Psoas muscle (tissue), 8 donors: Measurements from ENCODE around the gene PMEPA1. TPM values are rescaled to one million over a fixed set of nuclear protein-coding genes. Genes with fewer than 3 reads are reported as not detected.

ENCODE experiments used
- ATAC-seq, 4 donors: fragments of 200-7000 bp; cut with Tn5 transposase; one replicate each; pipeline ENCODE4 v1.9.1; 2020; ENCODE audit warnings: moderate library complexity in 3 of 4, mild to moderate bottlenecking in 2 of 4
- DNase-seq, 2 donors: peaks; one replicate each; pipeline ENCODE4 v3.0.0-alpha.2; 2020
- H3K27ac ChIP-seq: fragments of 200-600 bp; one replicate; pipeline ENCODE4 v1.8.0; 2022
- H3K27me3 ChIP-seq, 3 donors: fragments of 200-600 bp in 1 of 3; one replicate each; pipeline versions ENCODE4 v1.6.1 to v1.8.0; 2013 to 2022; ENCODE audit warnings: low read length in 2 of 3, mild to moderate bottlenecking in 2 of 3, moderate library complexity in 1 of 3; ENCODE audit not compliant: insufficient read depth in 3 of 3
- H3K36me3 ChIP-seq, 2 donors: fragments of 200-600 bp in 1 of 2; one replicate each; pipeline versions ENCODE4 v1.6.1 to v1.8.0; 2013 to 2022; ENCODE audit warnings: low read depth in 1 of 2, mild to moderate bottlenecking in 1 of 2, moderate library complexity in 1 of 2; ENCODE audit not compliant: insufficient read depth in 1 of 2
- H3K4me1 ChIP-seq: fragments of 200-600 bp; one replicate; pipeline ENCODE4 v1.8.0; 2022
- H3K4me3 ChIP-seq: fragments of 200-600 bp; one replicate; pipeline ENCODE4 v1.8.0; 2022; ENCODE audit warnings: mild to moderate bottlenecking
- H3K9me3 ChIP-seq: fragments of 200-600 bp; one replicate; pipeline ENCODE4 v1.8.0; 2022
- WGBS, 3 donors: extraction: QIAGEN DNeasy Blood & Tissue Kit; methylation state at CpG; one replicate each; pipeline versions ENCODE4 v1.1.6 to v1.1.7; 2013; 5-methylcytosine and 5-hydroxymethylcytosine counted together
- intact Hi-C, 2 donors: fragments of 100-400 bp; cut with DNase I; formaldehyde crosslinking; loops; one replicate each; pipeline versions ENCODE4 v1.11.0 to v1.14.2; 2022
- long read RNA-seq, 2 donors: library from polyadenylated mRNA; unstranded; transcript quantifications; one replicate each; pipeline ENCODE4 v2.0.0, GENCODE V29; 2021
- polyA plus RNA-seq, 3 donors: library from polyadenylated mRNA; stranded (reverse); fragments of 200-250 nt; gene quantifications; one replicate each; pipeline ENCODE4 v1.2.3, GENCODE V29; 2013
- total RNA-seq, 4 donors: library from RNA; stranded (reverse); fragmentation: NEBNext Ultra II Directional in 2 of 4; extraction: Animal tissue kit (Norgen Biotek cat#: 25700) in 2 of 4; gene quantifications; one replicate each; pipeline versions ENCODE4 v1.2.1 to v1.2.4, GENCODE V29; 2021 to 2023
- TF ChIP-seq, protein P1 (sequence below): fragments of 200-600 bp; IDR thresholded peaks from one replicate; pipeline ENCODE4 v1.8.0; 2022; ENCODE audit warnings: antibody characterized with exemption
- donor health status: healthy with polysubstance abuse.
- donor health status: DM: no; HTN: no; CAD: no; lungs with moderate emphysema.
- donor health status: Bipolar disorder and iron deficiency.
- donor health status: healthy.
- donor health status: DM: yes; HTN: yes; CAD: no.
- donor health status: DM: no; HTN: no; CAD: no.
- donor health status: DM: no; HTN: no; CAD: no.
- donor health status: DM: yes; HTN: yes; CAD: no.

Gene PMEPA1, protein sequence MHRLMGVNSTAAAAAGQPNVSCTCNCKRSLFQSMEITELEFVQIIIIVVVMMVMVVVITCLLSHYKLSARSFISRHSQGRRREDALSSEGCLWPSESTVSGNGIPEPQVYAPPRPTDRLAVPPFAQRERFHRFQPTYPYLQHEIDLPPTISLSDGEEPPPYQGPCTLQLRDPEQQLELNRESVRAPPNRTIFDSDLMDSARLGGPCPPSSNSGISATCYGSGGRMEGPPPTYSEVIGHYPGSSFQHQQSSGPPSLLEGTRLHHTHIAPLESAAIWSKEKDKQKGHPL
- total RNA-seq: 10 to 100 TPM in 3 of 4 donors, 1 to 10 TPM in 1; 8.9 to 19.5 (median 15.6) TPM
- 10 to 100 TPM; 17.1 to 34.0 (median 30.7) TPM for polyA plus RNA-seq
- long read RNA-seq, donor 1, full-length matches to known transcripts: 14 of 20 reads
- long read RNA-seq, donor 1, partial matches to known transcripts: 2 of 20 reads
- long read RNA-seq, donor 1, other reads (novel, unspliced or antisense): 4 of 20 reads
- long read RNA-seq, donor 2, full-length matches to known transcripts: 11 of 20 reads
- long read RNA-seq, donor 2, partial matches to known transcripts: 9 of 20 reads
- long read RNA-seq, donor 2, other reads (novel, unspliced or antisense): 0 of 20 reads

DNA sequence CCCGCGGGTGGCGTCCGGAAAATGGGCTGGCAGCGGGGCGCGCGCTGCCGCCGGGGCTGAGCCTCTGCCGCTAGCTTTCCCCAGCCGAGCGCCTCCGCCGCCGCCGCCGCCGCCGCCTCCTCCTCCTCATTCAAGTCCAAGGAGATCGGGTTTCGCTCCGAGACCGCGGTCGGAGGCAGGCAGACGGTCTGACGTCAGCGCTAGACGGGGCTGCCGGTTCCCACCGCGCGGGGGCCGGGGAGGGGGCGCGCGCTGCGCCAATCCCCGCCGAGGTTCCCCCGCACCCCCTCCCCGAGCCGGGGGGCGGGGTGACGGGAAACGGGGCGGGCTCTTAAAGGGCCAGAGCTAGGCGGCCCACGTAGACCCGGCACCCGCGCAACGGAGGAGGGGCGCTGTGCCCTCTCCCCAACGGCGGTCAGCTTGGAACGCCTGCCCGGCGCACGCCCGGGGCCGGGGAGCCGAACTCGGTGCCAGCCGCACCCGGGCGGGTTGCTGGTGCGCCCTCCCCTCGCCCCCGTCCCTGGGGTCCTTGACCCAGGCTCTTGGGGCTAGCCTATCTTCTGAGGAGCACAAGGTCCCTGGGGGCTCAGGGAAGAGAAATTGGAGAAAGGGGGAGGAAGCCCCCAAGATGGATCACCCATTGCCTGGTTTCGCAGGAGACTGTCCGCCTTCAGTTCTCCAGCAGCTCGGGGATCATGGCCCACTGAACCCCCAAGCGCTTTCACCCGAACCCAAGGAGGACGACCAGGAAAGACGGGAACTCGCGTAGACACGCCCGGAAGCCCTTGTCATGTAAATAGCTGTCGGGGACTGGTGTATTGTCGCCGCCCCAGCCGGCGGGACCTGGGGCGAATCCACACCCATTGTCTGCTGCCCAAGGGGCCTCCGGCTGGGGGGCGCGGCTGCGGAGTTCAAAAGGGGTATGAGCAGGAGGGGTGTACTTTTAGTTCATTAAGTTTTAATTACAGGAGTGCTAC is at the start of gene PMEPA1:
PMEPA1 (minus strand) TSS at position 193 of the 977 bp plus-strand sequence. CDS start 433 bp downstream, outside the sequence.
- ATAC-seq: peak; percentile 85 to 93 (median 88)
- 2 to 12% (median 2%) methylated on average over 51 to 92 of the region's 92 CpGs for WGBS, 3 donors
- peak within 1 kb of the TSS; percentile 69 for H3K4me3 ChIP-seq
- intact Hi-C loops: loop anchor here in 1 of 2 donors (5.0 to 10.0 kb wide), 2 partner anchors 37 to 335 kb away; no protein-coding TSS in a partner anchor
- no peaks in the 10 kb centered on the region for H3K27me3 ChIP-seq
- H3K27ac ChIP-seq: peak within 1 kb of the TSS; percentile 83
- H3K36me3 ChIP-seq: no peaks in the 10 kb centered on the region
- DNase-seq: peak; percentile 96
- H3K4me1 ChIP-seq: peaks cover 62% of the 10 kb centered on the region
- TF ChIP-seq, protein P1, sequence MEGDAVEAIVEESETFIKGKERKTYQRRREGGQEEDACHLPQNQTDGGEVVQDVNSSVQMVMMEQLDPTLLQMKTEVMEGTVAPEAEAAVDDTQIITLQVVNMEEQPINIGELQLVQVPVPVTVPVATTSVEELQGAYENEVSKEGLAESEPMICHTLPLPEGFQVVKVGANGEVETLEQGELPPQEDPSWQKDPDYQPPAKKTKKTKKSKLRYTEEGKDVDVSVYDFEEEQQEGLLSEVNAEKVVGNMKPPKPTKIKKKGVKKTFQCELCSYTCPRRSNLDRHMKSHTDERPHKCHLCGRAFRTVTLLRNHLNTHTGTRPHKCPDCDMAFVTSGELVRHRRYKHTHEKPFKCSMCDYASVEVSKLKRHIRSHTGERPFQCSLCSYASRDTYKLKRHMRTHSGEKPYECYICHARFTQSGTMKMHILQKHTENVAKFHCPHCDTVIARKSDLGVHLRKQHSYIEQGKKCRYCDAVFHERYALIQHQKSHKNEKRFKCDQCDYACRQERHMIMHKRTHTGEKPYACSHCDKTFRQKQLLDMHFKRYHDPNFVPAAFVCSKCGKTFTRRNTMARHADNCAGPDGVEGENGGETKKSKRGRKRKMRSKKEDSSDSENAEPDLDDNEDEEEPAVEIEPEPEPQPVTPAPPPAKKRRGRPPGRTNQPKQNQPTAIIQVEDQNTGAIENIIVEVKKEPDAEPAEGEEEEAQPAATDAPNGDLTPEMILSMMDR: no peak
- no peaks in the 10 kb centered on the region for H3K9me3 ChIP-seq

DNA sequence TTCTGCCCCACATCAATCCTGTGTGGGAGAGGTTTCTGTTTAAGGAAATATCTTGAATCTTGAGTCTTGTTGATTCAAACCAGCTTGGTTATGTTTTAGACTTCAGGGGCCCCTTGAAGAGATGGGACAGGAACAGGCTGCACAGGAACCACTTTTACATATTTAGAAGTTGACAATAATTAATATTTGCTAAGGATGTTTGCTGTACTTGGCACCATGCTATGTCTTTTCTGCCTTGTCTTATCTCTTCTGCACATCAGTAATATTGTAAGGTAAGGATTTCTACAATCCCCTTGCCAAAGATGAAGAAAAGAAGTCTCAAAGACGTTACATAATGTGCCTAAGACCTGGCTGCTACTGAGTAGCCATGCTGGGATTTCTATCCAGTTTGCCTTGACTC is 48.0 kb upstream of the PMEPA1 start:
- WGBS, 3 donors: 59 to 74% (median 68%) methylated on average over 1 of the region's 1 CpG
- H3K4me3 ChIP-seq: no peak overlapping the region
- intact Hi-C loops: no loop called here

GRCh38 chr20:57756921-57757320 is 47.1 kb upstream of the PMEPA1 start:
- 92 to 95% (median 94%) methylated on average over 4 of the region's 4 CpGs for WGBS, 3 donors
- Histone ChIP-seq H3K27ac (no peak overlapping the region), H3K27me3 (no peaks in the 10 kb centered on the region), H3K36me3 (no peaks in the 10 kb centered on the region), H3K4me1 (no peaks in the 10 kb centered on the region), H3K4me3 (no peak overlapping the region), H3K9me3 (no peaks in the 10 kb centered on the region)
- DNase-seq: no peak
- TF ChIP-seq, protein P1: no peak
- no peak for ATAC-seq
- intact Hi-C loops: no loop called here

More for the DNA sequence above, 48.0 kb upstream of the PMEPA1 start:
- Histone ChIP-seq H3K36me3 (no peaks in the 10 kb centered on the region), H3K4me1 (no peaks in the 10 kb centered on the region), H3K9me3 (no peaks in the 10 kb centered on the region), H3K27me3 (no peaks in the 10 kb centered on the region), H3K27ac (no peak overlapping the region)
- TF ChIP-seq, protein P1: no peak
- DNase-seq (no peak), ATAC-seq (no peak)

DNA sequence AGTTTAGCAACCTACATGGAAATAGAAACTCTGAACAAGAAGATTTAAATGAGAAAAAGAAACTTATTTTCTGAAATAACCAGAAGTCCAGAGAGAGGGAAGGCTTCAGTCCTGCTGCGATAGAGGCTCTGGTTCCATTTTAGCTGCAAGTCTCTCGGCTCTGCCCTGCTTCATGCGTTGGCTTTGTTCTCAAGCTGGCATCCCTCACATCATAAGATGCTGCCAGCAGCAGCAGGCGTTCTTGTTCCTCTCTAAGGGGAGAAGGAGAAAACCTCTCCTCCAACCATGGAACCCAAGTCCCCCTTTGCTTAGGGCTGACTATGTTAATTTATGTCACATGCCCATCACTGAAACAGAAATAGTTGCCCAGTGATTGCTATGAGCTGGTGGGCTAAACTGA is 46.4 kb upstream of the PMEPA1 start:
- DNase-seq (no peak), ATAC-seq (no peak)
- TF ChIP-seq, protein P1: no peak
- no peaks in the 10 kb centered on the region for H3K9me3 ChIP-seq
- H3K4me1 ChIP-seq: no peaks in the 10 kb centered on the region
- no peak overlapping the region for H3K27ac ChIP-seq
- WGBS, 3 donors: 30 to 43% (median 43%) methylated on average over 4 of the region's 4 CpGs
- intact Hi-C loops: no loop called here
- H3K4me3 ChIP-seq: no peak overlapping the region
- H3K36me3 ChIP-seq: no peaks in the 10 kb centered on the region
- no peaks in the 10 kb centered on the region for H3K27me3 ChIP-seq
